ENCODE data around the gene RNF7.
"Not testable (repeated sequence)": the region's sequence is repeated elsewhere in the genome, so short reads cannot be mapped to it uniquely, and the experiment has no call there.

GRCh38 chr3:141788750-141789149 lies 50.7 kb downstream of the RNF7 start:
- TF ChIP-seq CTCF, POLR2A (IDR thresholded peaks at IDR 0.05): not testable (repeated sequence)

Data from transverse colon (tissue), 3 donors.